ENCODE data around the gene BRWD1.

BRWD1 gene

GRCh38 chr21:39314143-39315027, 953 bp upstream of the BRWD1 start:
- Histone ChIP-seq H3F3A (ENCODE audit: insufficient read depth, low read length) (peaks cover 21% of the 10 kb centered on the region), H2AFZ (ENCODE audit: low read length) (no peak overlapping the region), H4K20me1 (ENCODE audit: insufficient read depth, low read length) (no peaks in the 10 kb centered on the region), H3K4me3 (ENCODE audit: low read depth, low read length, poor library complexity, severe bottlenecking) (peak overlapping the region; percentile 83), H3K9me2 (ENCODE audit: low read depth, low read length) (no peaks in the 10 kb centered on the region), H3K9ac (ENCODE audit: low read length) (peak overlapping the region; percentile 91), H3K9me3 (ENCODE audit: low read length) (no peaks in the 10 kb centered on the region), H3K4me2 (ENCODE audit: low read length) (peak overlapping the region; percentile 97), H3K4me1 (ENCODE audit: insufficient read depth, low read length, severe bottlenecking) (peaks cover 65% of the 10 kb centered on the region), H3K27ac (ENCODE audit: low read depth, low read length, poor library complexity, severe bottlenecking) (peak overlapping the region; percentile 95), H3K36me3 (ENCODE audit: insufficient read depth, low read length) (peaks cover 25% of the 10 kb centered on the region), H3K27me3 (ENCODE audit: insufficient read depth, low read length) (no peaks in the 10 kb centered on the region), H3K79me2 (ENCODE audit: insufficient read depth, low read length) (peaks cover 27% of the 10 kb centered on the region)
- TF ChIP-seq CTCF (IDR thresholded peaks at IDR 0.05; ENCODE audit: low read length) (no peak), EZH2 (IDR thresholded peaks at IDR 0.05; ENCODE audit: borderline replicate concordance, low read length) (no peak)

GRCh38 chr21:39313042-39313570, 326 bp downstream of the BRWD1 start:
- Histone ChIP-seq H3K27ac (ENCODE audit: low read depth, low read length, poor library complexity, severe bottlenecking) (peak overlapping the region; percentile 95), H3K4me3 (ENCODE audit: low read depth, low read length, poor library complexity, severe bottlenecking) (peak overlapping the region; percentile 83), H3K79me2 (ENCODE audit: insufficient read depth, low read length) (peaks cover 38% of the 10 kb centered on the region)

More at GRCh38 chr21:39313042-39313570, 326 bp downstream of the BRWD1 start:
- peak overlapping the region; percentile 97 for H3K4me2 ChIP-seq (ENCODE audit: low read length)
- H4K20me1 ChIP-seq (ENCODE audit: insufficient read depth, low read length) = no peaks in the 10 kb centered on the region
- H3K4me1 ChIP-seq (ENCODE audit: insufficient read depth, low read length, severe bottlenecking) = peaks cover 52% of the 10 kb centered on the region
- peaks cover 21% of the 10 kb centered on the region for H3F3A ChIP-seq (ENCODE audit: insufficient read depth, low read length)
- peak overlapping the region; percentile 91 for H3K9ac ChIP-seq (ENCODE audit: low read length)
- H3K9me3 ChIP-seq (ENCODE audit: low read length) = no peaks in the 10 kb centered on the region
- no peaks in the 10 kb centered on the region for H3K9me2 ChIP-seq (ENCODE audit: low read depth, low read length)
- TF ChIP-seq CTCF (IDR thresholded peaks at IDR 0.05; ENCODE audit: low read length) (no peak), EZH2 (IDR thresholded peaks at IDR 0.05; ENCODE audit: borderline replicate concordance, low read length) (no peak)
- H3K36me3 ChIP-seq (ENCODE audit: insufficient read depth, low read length) = peaks cover 38% of the 10 kb centered on the region
- no peaks in the 10 kb centered on the region for H3K27me3 ChIP-seq (ENCODE audit: insufficient read depth, low read length)
- H2AFZ ChIP-seq (ENCODE audit: low read length) = no peak overlapping the region

All from OCI-LY1 (cell line).